OCI-LY3 (cell line): ENCODE data around the gene ARHGAP15.

Experiments
- H2AFZ ChIP-seq: fragments of 200-600, 300-600 bp; shearing (Covaris generic); 2 replicates; pipeline ENCODE4 v1.6.0; 2014; ENCODE audit warnings: antibody characterized with exemption, low read depth, low read length
- H3K27ac ChIP-seq: fragments of 200-600, 300-600 bp; sonication (generic); 2 replicates; pipeline ENCODE4 v1.5.1; 2014; ENCODE audit warnings: mild to moderate bottlenecking, low read length, moderate library complexity, mixed read lengths
- H3K27me3 ChIP-seq: fragments of 200-600, 300-600 bp; sonication (generic); 2 replicates; pipeline ENCODE4 v1.6.1; 2014; ENCODE audit warnings: low read depth, low read length, mixed read lengths
- H3K36me3 ChIP-seq: fragments of 200-600, 300-600 bp; sonication (generic); replicated peaks from 2 replicates; pipeline ENCODE3; 2014; ENCODE audit warnings: low read depth, low read length, mixed read lengths
- H3K4me1 ChIP-seq: fragments of 300-600, 200-600 bp; sonication (generic); 2 replicates; pipeline ENCODE4 v1.6.1; 2014; ENCODE audit warnings: low read length, mixed read lengths
- H3K4me2 ChIP-seq: fragments of 200-600, 300-600 bp; sonication (generic); 2 replicates; pipeline ENCODE4 v1.6.1; 2014; ENCODE audit warnings: low read length, mixed read lengths
- H3K4me3 ChIP-seq: fragments of 300-600, 200-600 bp; sonication (generic); 2 replicates; pipeline ENCODE4 v1.5.1; 2014; ENCODE audit warnings: antibody characterized with exemption, mild to moderate bottlenecking, low read length, moderate library complexity
- H3K79me2 ChIP-seq: fragments of 300-600, 200-600 bp; shearing (Covaris generic); 2 replicates; pipeline ENCODE4 v1.6.1; 2014; ENCODE audit warnings: mild to moderate bottlenecking, low read length, mixed read lengths
- H3K9ac ChIP-seq: fragments of 300-600, 200-600 bp; shearing (Covaris generic); 2 replicates; pipeline ENCODE4 v1.6.0; 2014; ENCODE audit warnings: mild to moderate bottlenecking, low read length, moderate library complexity
- H3K9me3 ChIP-seq: fragments of 200-600, 300-600 bp; shearing (Covaris generic); 2 replicates; pipeline ENCODE4 v1.6.1; 2014; ENCODE audit warnings: low read length, mixed read lengths; ENCODE audit not compliant: insufficient read depth
- H4K20me1 ChIP-seq: fragments of 200-600, 300-600 bp; sonication (generic); 2 replicates; pipeline ENCODE4 v1.6.1; 2016; ENCODE audit warnings: low read length, mixed read lengths; ENCODE audit not compliant: insufficient read depth
- EZH2phosphoT487 ChIP-seq: fragments of 200-600 bp; shearing (Covaris generic); IDR thresholded peaks from 2 replicates; pipeline ENCODE4 v1.6.1; 2018; ENCODE audit warnings: antibody characterized with exemption, mixed run types, low read depth
- TF ChIP-seq, protein P1 (sequence below): fragments of 200-600, 300-600 bp; sonication (generic); IDR thresholded peaks from 2 replicates; pipeline ENCODE4 v1.5.1; 2014; ENCODE audit warnings: antibody characterized with exemption, low read length, low read depth

Gene ARHGAP15

GRCh38 chr2:143158098-143158497, 28.9 kb downstream of the ARHGAP15 start:
- Histone ChIP-seq H3K27ac (no peak overlapping the region), H3K9ac (no peak overlapping the region), H2AFZ (no peak overlapping the region), H3K4me3 (no peak overlapping the region), H3K4me1 (peaks cover 22% of the 10 kb centered on the region), H3K4me2 (no peak overlapping the region), H4K20me1 (peaks cover 36% of the 10 kb centered on the region), H3K36me3 (peaks cover 14% of the 10 kb centered on the region), H3K79me2 (peaks cover 19% of the 10 kb centered on the region), H3K9me3 (no peaks in the 10 kb centered on the region), H3K27me3 (no peaks in the 10 kb centered on the region)
- TF ChIP-seq, protein P1, sequence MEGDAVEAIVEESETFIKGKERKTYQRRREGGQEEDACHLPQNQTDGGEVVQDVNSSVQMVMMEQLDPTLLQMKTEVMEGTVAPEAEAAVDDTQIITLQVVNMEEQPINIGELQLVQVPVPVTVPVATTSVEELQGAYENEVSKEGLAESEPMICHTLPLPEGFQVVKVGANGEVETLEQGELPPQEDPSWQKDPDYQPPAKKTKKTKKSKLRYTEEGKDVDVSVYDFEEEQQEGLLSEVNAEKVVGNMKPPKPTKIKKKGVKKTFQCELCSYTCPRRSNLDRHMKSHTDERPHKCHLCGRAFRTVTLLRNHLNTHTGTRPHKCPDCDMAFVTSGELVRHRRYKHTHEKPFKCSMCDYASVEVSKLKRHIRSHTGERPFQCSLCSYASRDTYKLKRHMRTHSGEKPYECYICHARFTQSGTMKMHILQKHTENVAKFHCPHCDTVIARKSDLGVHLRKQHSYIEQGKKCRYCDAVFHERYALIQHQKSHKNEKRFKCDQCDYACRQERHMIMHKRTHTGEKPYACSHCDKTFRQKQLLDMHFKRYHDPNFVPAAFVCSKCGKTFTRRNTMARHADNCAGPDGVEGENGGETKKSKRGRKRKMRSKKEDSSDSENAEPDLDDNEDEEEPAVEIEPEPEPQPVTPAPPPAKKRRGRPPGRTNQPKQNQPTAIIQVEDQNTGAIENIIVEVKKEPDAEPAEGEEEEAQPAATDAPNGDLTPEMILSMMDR = no peak
- TF ChIP-seq EZH2phosphoT487 = no peak

DNA sequence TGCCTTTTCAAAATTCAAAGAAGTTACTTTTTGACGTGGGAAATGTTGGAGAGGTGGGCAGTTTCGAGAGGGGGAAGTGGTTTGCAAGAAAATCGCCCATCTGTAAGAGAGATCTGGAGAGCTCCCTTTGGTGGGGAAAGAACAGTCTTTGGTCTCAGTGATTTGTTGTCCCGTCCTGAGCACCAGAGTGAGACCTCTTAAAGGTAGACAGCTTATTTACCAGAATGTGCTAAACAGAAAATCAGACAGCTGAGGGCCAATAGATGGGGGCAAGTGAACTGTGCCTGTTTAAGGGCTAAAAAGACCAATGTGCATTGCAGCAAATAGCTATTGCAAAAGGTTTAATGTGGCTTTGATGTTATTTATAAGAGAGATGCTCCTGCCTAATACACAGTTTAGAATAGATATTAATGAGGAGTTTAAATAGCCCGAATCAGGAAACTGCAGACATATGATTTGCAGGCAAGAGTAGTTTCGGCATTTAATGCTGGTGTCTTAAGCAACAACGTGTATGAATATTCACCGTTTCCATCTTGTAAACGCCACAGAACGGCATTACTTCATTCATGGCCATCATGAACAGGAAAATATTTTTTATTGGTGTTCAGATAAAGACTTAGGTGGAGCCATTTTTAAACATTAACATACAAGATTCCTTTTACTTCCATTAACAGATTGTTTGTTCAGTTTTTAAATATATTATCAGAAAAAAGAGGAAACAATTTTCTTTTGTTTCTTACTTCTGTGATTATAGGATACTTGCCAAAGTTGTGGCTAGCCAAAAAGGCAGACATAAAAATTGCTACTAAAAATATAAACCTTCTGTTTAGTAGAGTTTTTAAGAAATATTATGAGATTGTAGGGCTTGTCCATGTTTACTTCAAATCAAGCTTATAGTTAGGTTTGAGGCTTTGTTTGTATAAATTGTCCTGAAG, 29.6 kb downstream of the ARHGAP15 start:
- peaks cover 36% of the 10 kb centered on the region for H4K20me1 ChIP-seq
- H3K79me2 ChIP-seq = peaks cover 19% of the 10 kb centered on the region
- H2AFZ ChIP-seq = no peak overlapping the region
- no peak for TF ChIP-seq EZH2phosphoT487
- TF ChIP-seq, protein P1 = no peak
- H3K9me3 ChIP-seq = no peaks in the 10 kb centered on the region
- H3K4me3 ChIP-seq = no peak overlapping the region
- peaks cover 17% of the 10 kb centered on the region for H3K4me1 ChIP-seq
- no peak overlapping the region for H3K4me2 ChIP-seq
- H3K27ac ChIP-seq = no peak overlapping the region
- peaks cover 14% of the 10 kb centered on the region for H3K36me3 ChIP-seq
- no peak overlapping the region for H3K9ac ChIP-seq
- no peaks in the 10 kb centered on the region for H3K27me3 ChIP-seq

- Histone ChIP-seq H2AFZ (no peak overlapping the region), H3K27me3 (no peaks in the 10 kb centered on the region), H3K9me3 (no peaks in the 10 kb centered on the region), H3K9ac (no peak overlapping the region), H3K4me3 (no peak overlapping the region), H3K36me3 (peaks cover 14% of the 10 kb centered on the region), H3K27ac (no peak overlapping the region), H3K4me2 (no peak overlapping the region), H3K4me1 (peaks cover 13% of the 10 kb centered on the region), H3K79me2 (peaks cover 13% of the 10 kb centered on the region), H4K20me1 (peaks cover 32% of the 10 kb centered on the region)
- TF ChIP-seq, protein P1 = no peak
- no peak for TF ChIP-seq EZH2phosphoT487
Measured at GRCh38 chr2:143159486-143159840, 30.2 kb downstream of the ARHGAP15 start.

DNA sequence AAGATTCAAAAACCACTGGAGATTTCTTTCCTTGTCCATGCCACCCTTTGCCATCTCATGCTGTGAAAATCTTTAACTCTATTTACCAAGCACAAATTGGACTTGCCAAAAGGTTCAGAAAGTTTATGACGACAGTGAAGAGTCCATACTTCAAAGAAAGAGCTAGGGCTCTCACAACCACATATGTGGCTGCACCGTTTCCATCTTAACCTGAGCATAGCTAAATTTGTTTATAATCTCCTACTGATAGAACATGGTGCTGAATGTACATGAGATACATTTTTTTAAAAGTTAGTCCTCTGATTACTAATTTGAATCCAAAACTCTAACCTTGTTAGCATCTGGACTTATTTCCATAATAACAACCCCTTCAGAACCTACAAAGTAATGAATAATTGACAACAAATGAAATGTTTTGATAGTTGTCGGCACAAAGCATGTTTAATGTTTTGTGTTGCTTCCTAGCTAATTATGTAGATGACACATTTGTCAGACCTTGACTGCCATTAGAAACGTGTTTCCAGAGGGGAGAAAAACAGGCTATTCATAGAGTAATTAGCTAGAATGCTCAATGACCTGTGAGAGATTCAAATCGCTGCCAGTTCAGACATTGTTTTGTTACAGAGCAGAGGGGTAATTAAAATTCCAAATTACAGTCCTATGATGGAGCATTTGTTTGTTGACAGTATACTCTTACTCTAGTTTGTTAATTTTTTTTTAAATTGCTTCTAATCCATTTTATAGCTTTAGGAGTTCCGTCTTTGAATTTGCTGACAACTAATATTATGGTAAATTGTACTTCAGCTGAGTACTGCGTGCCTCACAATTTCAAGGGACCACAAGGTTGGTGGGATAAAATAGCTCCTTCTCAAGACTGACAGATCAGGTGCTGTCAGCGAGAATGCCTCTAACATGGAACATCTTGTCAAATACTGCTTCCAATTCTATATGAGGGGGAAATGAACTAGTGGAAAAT, 31.8 kb downstream of the ARHGAP15 start:
- Histone ChIP-seq H3K4me2 (no peak overlapping the region), H3K36me3 (peaks cover 9% of the 10 kb centered on the region), H3K27me3 (no peaks in the 10 kb centered on the region), H4K20me1 (peaks cover 25% of the 10 kb centered on the region), H3K27ac (no peak overlapping the region), H3K79me2 (peaks cover 6% of the 10 kb centered on the region), H2AFZ (no peak overlapping the region), H3K9ac (no peak overlapping the region), H3K4me3 (no peak overlapping the region), H3K4me1 (peaks cover 13% of the 10 kb centered on the region), H3K9me3 (no peaks in the 10 kb centered on the region)
- no peak for TF ChIP-seq EZH2phosphoT487
- TF ChIP-seq, protein P1 = no peak
